Ishikawa (cell line): ENCODE results near the gene PKNOX2.

Experiments used
- CEBPB ChIP-seq: IDR thresholded peaks from 2 replicates; pipeline ENCODE4 v1.6.1; 2012
- CREB1 ChIP-seq: IDR thresholded peaks from 2 replicates; pipeline ENCODE4 v1.6.1; 2012; ENCODE audit warnings: low read depth
- EGR1 ChIP-seq: IDR thresholded peaks from 2 replicates; pipeline ENCODE4 v1.6.1; 2012
- EP300 ChIP-seq: IDR thresholded peaks from 2 replicates; pipeline ENCODE4 v1.6.1; 2012; ENCODE audit warnings: borderline replicate concordance
- FOXM1 ChIP-seq: IDR thresholded peaks from 2 replicates; pipeline ENCODE4 v1.6.1; 2012; ENCODE audit warnings: low read depth, borderline replicate concordance
- NFIC ChIP-seq: IDR thresholded peaks from 2 replicates; pipeline ENCODE4 v1.6.1; 2012
- RAD21 ChIP-seq: IDR thresholded peaks from 2 replicates; pipeline ENCODE4 v1.6.1; 2012; ENCODE audit warnings: low read depth
- TAF1 ChIP-seq: IDR thresholded peaks from 2 replicates; pipeline ENCODE4 v1.6.1; 2012; ENCODE audit warnings: low read depth, mild to moderate bottlenecking
- TCF12 ChIP-seq: IDR thresholded peaks from 2 replicates; pipeline ENCODE4 v1.6.1; 2012; ENCODE audit warnings: low read depth
- TEAD4 ChIP-seq: IDR thresholded peaks from 2 replicates; pipeline ENCODE4 v1.6.1; 2012
- YY1 ChIP-seq: IDR thresholded peaks from 2 replicates; pipeline ENCODE4 v1.6.1; 2012; ENCODE audit warnings: low read depth
- ZBTB7A ChIP-seq: IDR thresholded peaks from 2 replicates; pipeline ENCODE4 v1.6.1; 2012; ENCODE audit warnings: low read depth
- TF ChIP-seq, protein P1 (sequence below): IDR thresholded peaks from 2 replicates; pipeline ENCODE4 v1.6.1; 2012
- TF ChIP-seq, protein P2 (sequence below): IDR thresholded peaks from 2 replicates; pipeline ENCODE4 v1.6.1; 2012; ENCODE audit warnings: low read depth, mild to moderate bottlenecking
- TF ChIP-seq, protein P3 (sequence below): IDR thresholded peaks from 2 replicates; pipeline ENCODE4 v1.6.1; 2012

The PKNOX2 gene

DNA sequence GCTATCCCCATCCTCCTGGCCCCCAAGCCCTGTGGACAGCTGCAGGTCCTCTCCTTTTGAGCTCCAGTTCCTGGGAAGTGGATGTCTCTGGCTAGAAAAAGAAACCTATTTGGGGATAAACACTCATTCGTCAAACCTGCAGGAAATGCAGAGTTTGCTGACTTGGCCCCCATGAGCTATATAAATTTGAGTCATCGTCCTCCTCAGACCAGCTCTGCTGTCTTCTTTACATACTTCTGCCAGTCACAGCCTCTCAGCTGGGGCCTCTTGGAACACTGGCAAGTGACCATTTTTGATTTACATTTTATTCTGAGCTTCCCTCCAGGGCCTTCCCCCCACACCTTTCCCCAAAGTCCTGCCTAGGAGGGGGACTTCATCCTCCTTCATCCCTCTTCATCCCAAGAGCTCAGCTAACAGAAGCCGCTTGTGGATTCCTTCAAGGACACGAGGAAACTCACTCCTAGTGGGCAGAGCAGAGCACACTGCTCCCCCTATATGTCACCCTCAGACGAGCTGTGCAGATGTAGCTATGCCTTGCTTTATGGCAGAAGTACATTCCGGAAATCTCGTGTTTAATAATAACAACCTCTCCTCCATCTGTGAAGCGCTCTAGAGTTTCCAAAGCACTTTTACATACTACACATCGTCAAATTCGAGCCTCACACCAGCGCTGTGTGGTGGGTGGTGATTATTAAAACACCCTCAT, 199.7 kb downstream of the PKNOX2 start:
- no peak for TF ChIP-seq CREB1
- TF ChIP-seq CEBPB = no peak
- TF ChIP-seq RAD21 = no peak
- TF ChIP-seq ZBTB7A = no peak
- no peak for TF ChIP-seq TCF12
- no peak for TF ChIP-seq YY1
- TF ChIP-seq NFIC = no peak
- no peak for TF ChIP-seq TEAD4
- no peak for TF ChIP-seq FOXM1

DNA sequence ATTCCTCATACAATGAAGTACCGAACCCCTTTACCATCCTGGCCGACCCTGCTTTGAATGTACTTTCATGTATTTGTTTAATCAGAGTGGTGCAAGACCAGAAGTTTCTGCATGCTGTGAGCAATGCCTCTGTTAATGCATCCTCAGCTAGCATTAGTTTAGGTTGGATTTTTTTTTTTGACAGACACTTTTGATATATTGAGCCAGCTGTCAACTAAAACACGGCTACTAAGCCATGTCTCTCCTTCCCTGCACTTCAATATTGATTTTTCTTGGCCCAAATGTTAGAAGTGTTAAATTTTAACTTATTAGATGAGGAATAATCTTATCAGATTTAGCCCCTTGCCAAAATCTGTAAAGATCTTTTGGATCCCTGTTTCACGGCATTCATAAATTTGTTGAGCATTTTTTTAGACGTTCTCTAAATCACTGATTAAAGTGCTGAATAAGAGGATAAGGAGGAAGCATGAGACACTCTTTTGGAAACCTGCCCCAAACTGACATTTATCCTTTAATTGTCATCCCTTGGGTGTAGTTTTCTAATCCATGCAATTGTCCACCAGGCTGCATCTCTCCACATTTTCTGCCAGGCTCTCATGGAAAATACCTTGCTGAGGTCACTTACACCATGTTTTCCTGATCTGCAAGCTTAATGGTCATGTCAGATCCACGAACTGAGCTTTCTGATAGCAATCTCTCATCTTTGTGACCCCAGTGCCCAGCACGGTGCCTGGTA, 200.8 kb downstream of the PKNOX2 start:
- TF ChIP-seq CREB1 = no peak
- TF ChIP-seq TCF12 = no peak
- no peak for TF ChIP-seq FOXM1
- TF ChIP-seq, protein P1, sequence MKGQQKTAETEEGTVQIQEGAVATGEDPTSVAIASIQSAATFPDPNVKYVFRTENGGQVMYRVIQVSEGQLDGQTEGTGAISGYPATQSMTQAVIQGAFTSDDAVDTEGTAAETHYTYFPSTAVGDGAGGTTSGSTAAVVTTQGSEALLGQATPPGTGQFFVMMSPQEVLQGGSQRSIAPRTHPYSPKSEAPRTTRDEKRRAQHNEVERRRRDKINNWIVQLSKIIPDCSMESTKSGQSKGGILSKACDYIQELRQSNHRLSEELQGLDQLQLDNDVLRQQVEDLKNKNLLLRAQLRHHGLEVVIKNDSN = no peak
- no peak for TF ChIP-seq CEBPB
- TF ChIP-seq TEAD4 = no peak
- no peak for TF ChIP-seq EGR1

DNA sequence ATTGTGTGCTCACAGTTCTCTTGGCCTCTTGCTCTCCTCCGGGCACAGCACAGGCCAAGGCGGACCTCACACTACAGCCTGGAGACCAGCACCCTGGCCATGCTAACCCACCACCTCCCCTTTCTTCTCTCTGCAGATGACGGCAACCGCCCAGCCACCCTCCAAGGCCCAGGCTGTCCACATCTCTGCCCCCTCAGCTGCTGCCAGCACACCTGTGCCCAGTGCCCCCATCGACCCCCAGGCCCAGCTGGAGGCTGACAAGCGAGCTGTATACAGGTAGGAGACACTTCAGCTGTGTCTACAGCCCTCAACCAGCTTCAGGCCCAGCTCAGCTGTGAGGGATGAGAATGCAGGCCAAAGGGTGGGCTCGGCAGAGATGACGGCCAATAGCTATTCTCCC, 203.2 kb downstream of the PKNOX2 start:
- TF ChIP-seq EP300 = no peak
- no peak for TF ChIP-seq TCF12
- TF ChIP-seq EGR1 = no peak
- TF ChIP-seq, protein P2, sequence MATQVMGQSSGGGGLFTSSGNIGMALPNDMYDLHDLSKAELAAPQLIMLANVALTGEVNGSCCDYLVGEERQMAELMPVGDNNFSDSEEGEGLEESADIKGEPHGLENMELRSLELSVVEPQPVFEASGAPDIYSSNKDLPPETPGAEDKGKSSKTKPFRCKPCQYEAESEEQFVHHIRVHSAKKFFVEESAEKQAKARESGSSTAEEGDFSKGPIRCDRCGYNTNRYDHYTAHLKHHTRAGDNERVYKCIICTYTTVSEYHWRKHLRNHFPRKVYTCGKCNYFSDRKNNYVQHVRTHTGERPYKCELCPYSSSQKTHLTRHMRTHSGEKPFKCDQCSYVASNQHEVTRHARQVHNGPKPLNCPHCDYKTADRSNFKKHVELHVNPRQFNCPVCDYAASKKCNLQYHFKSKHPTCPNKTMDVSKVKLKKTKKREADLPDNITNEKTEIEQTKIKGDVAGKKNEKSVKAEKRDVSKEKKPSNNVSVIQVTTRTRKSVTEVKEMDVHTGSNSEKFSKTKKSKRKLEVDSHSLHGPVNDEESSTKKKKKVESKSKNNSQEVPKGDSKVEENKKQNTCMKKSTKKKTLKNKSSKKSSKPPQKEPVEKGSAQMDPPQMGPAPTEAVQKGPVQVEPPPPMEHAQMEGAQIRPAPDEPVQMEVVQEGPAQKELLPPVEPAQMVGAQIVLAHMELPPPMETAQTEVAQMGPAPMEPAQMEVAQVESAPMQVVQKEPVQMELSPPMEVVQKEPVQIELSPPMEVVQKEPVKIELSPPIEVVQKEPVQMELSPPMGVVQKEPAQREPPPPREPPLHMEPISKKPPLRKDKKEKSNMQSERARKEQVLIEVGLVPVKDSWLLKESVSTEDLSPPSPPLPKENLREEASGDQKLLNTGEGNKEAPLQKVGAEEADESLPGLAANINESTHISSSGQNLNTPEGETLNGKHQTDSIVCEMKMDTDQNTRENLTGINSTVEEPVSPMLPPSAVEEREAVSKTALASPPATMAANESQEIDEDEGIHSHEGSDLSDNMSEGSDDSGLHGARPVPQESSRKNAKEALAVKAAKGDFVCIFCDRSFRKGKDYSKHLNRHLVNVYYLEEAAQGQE = no peak
- TF ChIP-seq FOXM1 = no peak
- no peak for TF ChIP-seq TEAD4
- no peak for TF ChIP-seq NFIC
- no peak for TF ChIP-seq YY1
- no peak for TF ChIP-seq CREB1
- TF ChIP-seq CEBPB = no peak
- TF ChIP-seq, protein P3, sequence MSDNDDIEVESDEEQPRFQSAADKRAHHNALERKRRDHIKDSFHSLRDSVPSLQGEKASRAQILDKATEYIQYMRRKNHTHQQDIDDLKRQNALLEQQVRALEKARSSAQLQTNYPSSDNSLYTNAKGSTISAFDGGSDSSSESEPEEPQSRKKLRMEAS = no peak
- TF ChIP-seq RAD21 = no peak
- TF ChIP-seq ZBTB7A = no peak
- TF ChIP-seq, protein P1 = no peak
- no peak for TF ChIP-seq TAF1

DNA sequence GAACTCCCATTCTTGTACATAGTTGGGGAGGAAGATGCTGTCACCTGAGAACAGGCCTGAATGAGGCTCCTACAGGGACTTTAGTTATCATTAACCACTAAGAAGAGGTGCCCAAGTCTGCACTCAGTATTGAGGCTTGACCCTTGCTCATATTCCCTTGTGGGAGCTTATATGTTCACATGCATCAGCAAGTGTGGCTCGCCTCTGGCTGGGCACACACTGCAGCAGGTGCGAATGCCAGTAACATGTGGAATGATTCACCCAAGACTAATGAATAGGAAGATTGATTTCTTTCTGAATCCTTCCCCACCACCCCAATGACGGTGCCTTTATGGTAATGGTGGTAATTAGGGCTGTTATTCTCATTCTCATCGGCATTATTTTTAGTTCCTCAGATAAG, 204.2 kb downstream of the PKNOX2 start:
- no peak for TF ChIP-seq CEBPB
- TF ChIP-seq, protein P3 = no peak
- TF ChIP-seq, protein P2 = no peak
- no peak for TF ChIP-seq EGR1
- TF ChIP-seq TEAD4 = no peak
- no peak for TF ChIP-seq EP300
- TF ChIP-seq FOXM1 = no peak
- no peak for TF ChIP-seq CREB1
- no peak for TF ChIP-seq ZBTB7A
- no peak for TF ChIP-seq NFIC
- no peak for TF ChIP-seq TAF1
- TF ChIP-seq, protein P1 = no peak
- TF ChIP-seq TCF12 = no peak
- TF ChIP-seq YY1 = no peak
- TF ChIP-seq RAD21 = no peak

DNA sequence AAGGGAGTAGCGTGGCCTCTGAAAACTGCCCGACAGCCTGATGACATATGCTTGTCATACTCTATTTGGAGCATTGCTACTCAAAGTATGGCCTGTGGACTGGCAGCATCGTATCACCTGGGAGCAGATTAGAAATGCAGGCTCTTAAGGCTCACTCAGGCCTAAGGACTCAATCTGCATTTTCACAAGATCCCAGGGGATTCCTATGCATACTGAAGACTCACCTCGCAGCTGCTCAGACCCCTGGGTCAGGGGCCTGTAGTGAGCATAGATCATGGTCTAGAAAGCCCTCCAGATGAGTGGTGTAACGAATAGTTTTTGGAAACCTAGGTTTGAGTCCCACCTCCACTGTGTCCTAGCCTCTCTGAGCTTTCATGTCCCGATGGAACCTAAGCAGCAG, 205.3 kb downstream of the PKNOX2 start:
- TF ChIP-seq YY1 (no peak), TAF1 (no peak), TCF12 (no peak)
